GM21390 (cell line): Measurements from ENCODE around the gene CAMTA1.
"Not testable (repeated sequence)": the region's sequence is repeated elsewhere in the genome, so short reads cannot be mapped to it uniquely, and the experiment has no call there.

Experiments
- ATAC-seq: cut with Tn5 transposase; IDR thresholded peaks from one replicate; pipeline ENCODE4 v1.9.1; 2021; ENCODE audit not compliant: unreplicated experiment

The CAMTA1 gene

GRCh38 chr1:6785318-6785727 lies at the start of gene CAMTA1:
Gene CAMTA1, plus strand, starts transcription at chr1:6785454. Its CDS starts 77 bp downstream, at chr1:6785531.
- ATAC-seq: peak; percentile 63

- ATAC-seq: no peak
Observed at GRCh38 chr1:6738987-6739676, 46.1 kb upstream of the CAMTA1 start.

GRCh38 chr1:6742676-6743188 lies 42.5 kb upstream of the CAMTA1 start:
- ATAC-seq: not testable (repeated sequence)

- no peak for ATAC-seq
Observed at GRCh38 chr1:6743189-6744101, 41.8 kb upstream of the CAMTA1 start.

- ATAC-seq: no peak
Observed at GRCh38 chr1:6745073-6745472, 40.2 kb upstream of the CAMTA1 start.

GRCh38 chr1:6747674-6748073 lies 37.6 kb upstream of the CAMTA1 start:
- ATAC-seq: no peak

- no peak for ATAC-seq
Observed at GRCh38 chr1:6750490-6750889, 34.8 kb upstream of the CAMTA1 start.

- no peak for ATAC-seq
Observed at GRCh38 chr1:6753320-6754140, 31.7 kb upstream of the CAMTA1 start.

GRCh38 chr1:6756457-6756856 lies 28.8 kb upstream of the CAMTA1 start:
- ATAC-seq: no peak

- no peak for ATAC-seq
Observed at GRCh38 chr1:6757719-6758435, 27.4 kb upstream of the CAMTA1 start.

- no peak for ATAC-seq
Observed at GRCh38 chr1:6761196-6761737, 24.0 kb upstream of the CAMTA1 start.

GRCh38 chr1:6762060-6762459 lies 23.2 kb upstream of the CAMTA1 start:
- no peak for ATAC-seq

GRCh38 chr1:6770751-6771440 lies 14.4 kb upstream of the CAMTA1 start:
- ATAC-seq: no peak

- ATAC-seq: no peak
Observed at GRCh38 chr1:6771441-6771769, 13.8 kb upstream of the CAMTA1 start.

- ATAC-seq: no peak
Observed at GRCh38 chr1:6774381-6774780, 10.9 kb upstream of the CAMTA1 start.

GRCh38 chr1:6775261-6776043 lies 9.8 kb upstream of the CAMTA1 start:
- ATAC-seq: no peak

- ATAC-seq: no peak
Observed at GRCh38 chr1:6776389-6776788, 8.9 kb upstream of the CAMTA1 start.

- no peak for ATAC-seq
Observed at GRCh38 chr1:6776895-6777294, 8.4 kb upstream of the CAMTA1 start.

GRCh38 chr1:6777813-6778212 lies 7.4 kb upstream of the CAMTA1 start:
- ATAC-seq: no peak
